Activated CD4-positive, alpha-beta T cell treated with anti-CD3 and anti-CD28 coated beads, Interleukin-2, amount 10 ng/mL, durations not matched to agents 24 days and 14 days (primary cell): ENCODE data around the gene FSHR. TPM values are rescaled to one million over a fixed set of nuclear protein-coding genes. Genes with fewer than 3 reads are reported as not detected.

ENCODE experiments used
- DNase-seq: peaks from one replicate; pipeline ENCODE4 v3.0.0; 2022
- H3K27ac Mint-ChIP-seq: one replicate; pipeline ENCODE4 v1.8.0; 2022; ENCODE audit warnings: mild to moderate bottlenecking, mixed read lengths
- H3K27me3 Mint-ChIP-seq: one replicate; pipeline ENCODE4 v1.8.0; 2022; ENCODE audit warnings: mixed read lengths
- H3K36me3 Mint-ChIP-seq: one replicate; pipeline ENCODE4 v1.8.0; 2022; ENCODE audit warnings: low read depth, mild to moderate bottlenecking, mixed read lengths
- H3K4me1 Mint-ChIP-seq: one replicate; pipeline ENCODE4 v1.8.0; 2021; ENCODE audit warnings: mixed read lengths
- H3K4me3 Mint-ChIP-seq: one replicate; pipeline ENCODE4 v1.8.0; 2022; ENCODE audit warnings: mild to moderate bottlenecking, moderate library complexity, mixed read lengths
- H3K9me3 Mint-ChIP-seq: one replicate; pipeline ENCODE4 v1.8.0; 2021; ENCODE audit warnings: mixed read lengths
- intact Hi-C: fragments of 100-400 bp; cut with micrococcal nuclease; formaldehyde crosslinking; loops from one replicate; pipeline ENCODE4 v1.15.1; 2023
- total RNA-seq: library from RNA; stranded (reverse); gene quantifications from 2 replicates; pipeline ENCODE4 v1.2.3, GENCODE V29; 2022

Gene FSHR
- total RNA-seq, 1 donor from 2014 or later, result not detected

DNA sequence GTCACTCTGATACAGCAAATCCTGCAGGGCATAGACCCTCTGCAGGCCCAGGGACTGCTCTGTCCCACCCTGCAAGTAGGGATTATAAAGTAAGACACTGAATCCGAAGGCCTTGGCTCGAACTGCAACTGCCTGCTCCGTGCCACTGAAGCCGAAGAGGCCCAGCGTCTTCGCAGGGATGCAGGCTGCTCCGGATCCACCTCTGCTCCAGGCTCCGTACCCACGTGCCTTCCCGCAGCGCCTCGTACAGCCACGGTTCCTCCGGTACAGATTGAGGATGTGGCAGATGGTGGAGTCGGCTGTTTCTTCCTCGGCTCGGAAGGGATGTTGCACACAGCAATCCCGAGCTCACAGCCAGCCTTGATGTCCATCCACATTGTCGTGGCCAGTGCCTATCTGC lies 238.4 kb downstream of the FSHR start:
- no peak overlapping the region for H3K27ac Mint-ChIP-seq
- intact Hi-C loops, result no loop called here
- no peaks in the 10 kb centered on the region for H3K27me3 Mint-ChIP-seq
- H3K4me3 Mint-ChIP-seq, result no peak overlapping the region
- H3K36me3 Mint-ChIP-seq, result no peaks in the 10 kb centered on the region
- DNase-seq, result no peak
- no peaks in the 10 kb centered on the region for H3K4me1 Mint-ChIP-seq
- no peaks in the 10 kb centered on the region for H3K9me3 Mint-ChIP-seq

DNA sequence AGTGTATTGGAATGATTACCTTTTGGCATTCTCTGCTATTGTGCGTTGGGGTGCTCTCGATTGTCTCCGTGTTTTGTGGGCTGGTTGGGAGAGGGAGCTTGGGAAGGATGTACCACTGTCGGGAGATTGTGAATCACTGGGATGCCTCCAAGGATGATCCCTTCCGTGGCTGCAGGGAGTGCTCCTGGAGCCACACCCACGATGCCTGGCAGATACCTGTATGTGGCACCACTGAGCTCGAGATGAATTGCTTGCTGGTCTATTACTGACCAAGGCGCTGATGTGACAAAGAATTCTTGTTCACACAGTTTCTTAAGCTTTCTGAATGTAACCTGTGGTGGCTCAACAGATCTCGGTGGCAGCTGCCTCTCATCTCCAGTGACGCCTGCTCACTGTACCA lies 239.1 kb downstream of the FSHR start:
- no peaks in the 10 kb centered on the region for H3K36me3 Mint-ChIP-seq
- H3K4me3 Mint-ChIP-seq, result no peak overlapping the region
- DNase-seq, result no peak
- H3K4me1 Mint-ChIP-seq, result no peaks in the 10 kb centered on the region
- no peak overlapping the region for H3K27ac Mint-ChIP-seq
- intact Hi-C loops, result no loop called here
- no peaks in the 10 kb centered on the region for H3K27me3 Mint-ChIP-seq
- no peaks in the 10 kb centered on the region for H3K9me3 Mint-ChIP-seq

DNA sequence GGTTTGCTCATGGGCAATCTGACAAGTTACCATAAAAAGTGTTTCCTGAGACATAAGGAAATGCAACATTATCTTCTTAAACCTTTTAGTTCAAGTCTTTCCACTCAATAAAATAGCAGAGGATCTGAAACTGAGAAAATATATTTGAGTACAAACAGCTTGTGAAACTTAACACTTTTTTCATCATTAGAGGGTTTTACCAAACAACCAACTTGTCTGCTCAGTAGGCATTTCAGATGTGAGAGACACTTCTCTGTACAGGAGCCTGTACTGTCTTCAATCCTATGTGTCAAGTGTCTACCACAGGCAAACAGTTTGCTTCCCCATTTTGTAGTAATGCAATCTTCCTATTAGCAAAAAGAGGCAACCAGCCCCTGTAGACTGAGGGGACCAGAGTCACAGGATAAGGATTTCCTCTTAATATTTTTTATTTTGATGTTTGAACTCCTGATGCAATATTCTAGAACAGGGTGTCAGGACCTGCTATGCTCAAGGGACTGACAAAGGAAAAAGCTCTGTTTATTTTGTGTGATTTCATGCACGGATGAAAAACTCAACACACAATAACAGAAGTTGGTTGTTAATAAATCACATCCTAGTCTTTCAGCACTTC lies 239.7 kb downstream of the FSHR start:
- Mint-ChIP-seq H3K27ac (no peak overlapping the region), H3K36me3 (no peaks in the 10 kb centered on the region), H3K9me3 (no peaks in the 10 kb centered on the region), H3K4me3 (no peak overlapping the region), H3K4me1 (no peaks in the 10 kb centered on the region), H3K27me3 (no peaks in the 10 kb centered on the region)
- intact Hi-C loops, result no loop called here
- DNase-seq, result no peak
